GM18907 (cell line): Measurements from ENCODE around the gene ACAP1.
"Not testable (repeated sequence)": the region's sequence is repeated elsewhere in the genome, so short reads cannot be mapped to it uniquely, and the experiment has no call there.

Experiments
- ATAC-seq: cut with Tn5 transposase; IDR thresholded peaks from one replicate; pipeline ENCODE4 v1.9.1; 2021; ENCODE audit warnings: mild to moderate bottlenecking, moderate library complexity; ENCODE audit not compliant: unreplicated experiment

The ACAP1 gene

GRCh38 chr17:7354262-7354843 is 18.0 kb downstream of the ACAP1 start:
- ATAC-seq = no peak

DNA sequence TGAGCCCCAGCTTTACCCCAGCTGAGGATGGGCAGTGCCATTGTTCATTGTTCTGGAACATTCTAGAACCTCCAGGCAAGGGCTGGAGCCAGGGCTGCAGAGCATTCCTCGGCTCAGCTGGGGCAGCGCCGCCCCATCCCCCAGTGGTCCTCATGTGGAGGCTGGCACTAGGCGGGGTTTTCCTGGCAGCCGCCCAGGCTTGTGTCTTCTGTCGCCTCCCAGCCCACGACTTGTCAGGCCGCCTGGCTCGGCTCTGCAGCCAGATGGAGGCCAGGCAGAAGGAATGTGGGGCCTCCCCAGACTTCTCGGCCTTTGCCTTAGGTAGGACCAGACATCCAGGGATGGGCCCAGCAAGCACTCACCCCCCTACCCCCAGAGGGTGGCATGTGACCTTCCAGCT is 18.7 kb downstream of the ACAP1 start, which contains the start of gene TMEM95:
Gene TMEM95, plus strand, starts transcription at position 104 of the 400 bp plus-strand sequence. Its CDS starts 49 bp downstream, at position 153.
- ATAC-seq = no peak

DNA sequence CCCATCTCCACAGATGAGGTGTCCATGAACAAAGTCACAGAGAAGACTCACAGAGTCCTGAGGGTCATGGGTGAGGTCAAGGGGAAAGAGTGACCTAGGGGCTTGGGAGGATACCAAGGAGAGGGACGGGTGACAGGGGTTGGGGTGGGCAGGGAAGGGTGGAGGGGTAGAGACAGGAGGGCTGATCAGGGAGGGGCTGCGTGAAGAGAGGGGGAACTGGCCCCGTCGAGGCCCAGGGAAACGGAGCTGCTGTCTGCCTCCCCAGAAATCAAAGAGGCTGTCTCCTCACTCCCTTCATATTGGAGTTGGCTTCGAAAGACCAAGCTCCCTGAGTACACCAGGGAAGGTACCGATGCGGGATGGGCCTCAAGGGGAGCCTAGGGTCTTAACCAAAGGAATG is 19.2 kb downstream of the ACAP1 start:
- ATAC-seq = no peak

- ATAC-seq = peak; percentile 30
These were observed 19.8 kb downstream of the ACAP1 start for GRCh38 chr17:7356072-7356549.

DNA sequence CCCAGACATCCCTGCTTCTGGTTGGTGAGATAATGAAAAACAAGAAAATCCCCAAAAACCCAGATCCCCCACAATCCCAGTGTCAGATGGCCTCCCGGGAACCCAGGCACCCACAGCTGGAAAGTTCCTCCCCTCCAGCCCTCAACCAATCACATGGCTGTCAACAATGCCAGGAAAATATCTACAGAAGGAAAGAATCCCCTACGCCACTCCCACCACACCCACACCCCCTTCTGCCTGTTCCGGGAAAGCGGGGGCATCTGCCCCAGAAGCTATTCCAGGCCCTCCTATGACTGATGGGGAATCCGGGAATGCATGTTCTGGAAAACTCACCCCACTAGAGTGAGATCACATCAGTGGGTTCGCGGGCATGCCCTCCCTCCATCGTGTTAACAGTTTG is 20.4 kb downstream of the ACAP1 start:
- ATAC-seq = no peak

DNA sequence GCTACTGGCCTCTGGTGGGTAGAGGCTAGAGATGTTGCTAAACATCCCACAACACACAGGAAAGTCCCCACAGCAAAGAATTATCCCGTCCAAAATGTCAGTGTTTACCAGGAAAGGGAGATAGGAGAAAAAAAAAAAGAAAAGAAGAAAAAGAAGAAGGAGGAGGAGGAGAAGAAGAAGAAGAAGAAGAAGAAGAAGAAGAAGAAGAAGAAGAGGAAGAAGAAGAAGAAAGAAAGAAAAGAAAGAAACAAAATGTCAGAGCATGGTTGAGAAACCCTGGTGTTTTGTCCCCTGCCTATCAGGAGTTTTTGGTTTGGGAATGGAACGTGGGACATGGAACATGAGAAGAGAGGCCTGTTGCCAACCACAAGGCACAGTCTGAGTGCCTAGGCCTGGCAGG is 21.1 kb downstream of the ACAP1 start:
- no peak for ATAC-seq

GRCh38 chr17:7361906-7362305 is 25.6 kb downstream of the ACAP1 start:
- no peak for ATAC-seq

- ATAC-seq = no peak
These were observed 27.0 kb downstream of the ACAP1 start for GRCh38 chr17:7363311-7363710.

- ATAC-seq = not testable (repeated sequence)
These were observed 29.6 kb downstream of the ACAP1 start for GRCh38 chr17:7365963-7366362.

GRCh38 chr17:7367083-7367482 is 30.8 kb downstream of the ACAP1 start:
- ATAC-seq = no peak

DNA sequence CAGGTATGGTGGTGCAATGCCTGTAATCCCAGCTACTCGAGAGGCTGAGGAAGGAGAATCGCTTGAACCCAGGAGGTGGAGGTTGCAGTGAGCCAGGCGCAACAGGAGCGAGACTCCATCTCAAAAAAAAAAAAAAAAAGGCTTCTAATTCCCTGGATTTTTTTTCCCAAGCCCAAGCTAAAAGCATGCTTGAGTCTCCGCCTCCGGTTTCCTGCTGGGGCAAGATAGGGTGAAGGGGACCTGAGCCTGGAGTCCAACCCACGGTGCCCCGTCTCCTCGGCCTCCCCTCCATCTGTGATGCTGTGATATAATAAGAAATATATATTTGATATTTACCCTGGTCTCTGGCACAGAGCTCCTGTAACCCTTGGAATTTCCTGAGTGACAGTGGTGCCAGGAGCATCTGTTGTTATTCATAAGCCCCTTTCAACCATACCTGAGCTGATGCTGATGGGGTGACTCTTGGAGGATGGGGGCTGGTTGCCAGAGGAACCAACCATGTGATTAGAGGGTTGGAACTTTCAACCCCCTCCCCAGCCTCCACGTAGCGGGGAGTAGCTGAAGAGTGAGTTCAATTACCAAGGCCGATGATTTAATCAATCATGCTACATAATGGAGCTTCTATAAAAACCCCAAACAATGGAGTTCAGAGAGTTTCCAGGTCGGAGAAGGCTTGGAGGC is 31.7 kb downstream of the ACAP1 start:
- no peak for ATAC-seq

DNA sequence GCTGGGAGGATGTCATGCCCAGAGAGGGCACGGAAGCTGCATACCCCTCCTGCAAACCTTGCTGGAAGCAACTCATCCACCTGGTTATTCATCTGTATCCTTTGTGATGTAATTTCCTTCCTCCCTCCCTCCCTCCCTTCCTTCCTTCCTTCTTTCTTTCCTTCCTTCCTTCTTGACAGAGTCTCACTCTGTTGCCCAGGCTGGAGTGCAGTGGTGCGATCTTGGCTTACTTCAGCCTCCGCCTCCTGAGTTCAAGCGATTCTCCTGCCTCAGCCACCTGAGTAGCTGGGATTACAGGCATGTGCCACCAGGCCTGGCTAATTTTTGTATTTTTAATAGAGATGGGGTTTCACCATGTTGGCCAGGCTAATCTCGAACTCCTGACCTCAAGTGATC is 32.3 kb downstream of the ACAP1 start:
- ATAC-seq = not testable (repeated sequence)

DNA sequence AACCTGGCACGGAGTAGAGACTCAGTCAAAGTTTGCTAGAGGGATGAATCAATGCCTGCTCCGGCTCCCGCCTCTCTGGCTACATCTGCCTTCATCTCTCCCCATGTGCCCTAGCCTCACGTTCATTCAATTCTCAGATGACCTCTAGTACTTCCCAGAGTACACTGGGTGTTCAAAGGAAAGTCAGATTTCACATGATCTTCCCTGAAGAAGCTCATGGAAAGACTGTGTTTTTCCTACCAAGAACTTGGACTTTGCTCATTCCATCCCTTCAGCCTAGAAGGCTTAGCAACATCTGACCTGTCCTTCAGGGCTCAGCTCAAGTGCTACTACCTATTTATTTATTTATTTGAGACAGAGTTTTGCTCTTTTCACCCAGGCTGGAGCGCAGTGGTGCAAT is 33.5 kb downstream of the ACAP1 start:
- ATAC-seq = no peak

- ATAC-seq = no peak
These were observed 34.5 kb downstream of the ACAP1 start for GRCh38 chr17:7370853-7371252.

- ATAC-seq = no peak
These were observed 38.0 kb downstream of the ACAP1 start for GRCh38 chr17:7374353-7374752.

DNA sequence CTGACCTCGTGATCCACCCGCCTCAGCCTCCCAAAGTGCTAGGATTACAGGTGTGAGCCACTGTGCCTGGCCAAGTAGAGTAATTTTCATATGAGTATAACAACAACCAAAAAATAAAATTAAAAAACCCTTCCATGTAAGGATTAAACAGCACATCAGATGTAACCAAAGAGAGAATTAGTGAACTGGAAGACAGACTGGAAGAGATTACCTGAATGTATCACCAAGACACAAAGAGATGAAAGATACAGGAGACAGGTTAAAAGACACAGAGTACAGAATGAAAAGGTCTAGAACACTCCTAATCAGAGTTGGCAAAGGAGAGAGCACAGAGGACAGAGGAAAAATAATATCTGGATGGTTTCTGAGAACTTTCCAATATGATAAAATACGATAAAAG is 42.8 kb downstream of the ACAP1 start:
- ATAC-seq = no peak

DNA sequence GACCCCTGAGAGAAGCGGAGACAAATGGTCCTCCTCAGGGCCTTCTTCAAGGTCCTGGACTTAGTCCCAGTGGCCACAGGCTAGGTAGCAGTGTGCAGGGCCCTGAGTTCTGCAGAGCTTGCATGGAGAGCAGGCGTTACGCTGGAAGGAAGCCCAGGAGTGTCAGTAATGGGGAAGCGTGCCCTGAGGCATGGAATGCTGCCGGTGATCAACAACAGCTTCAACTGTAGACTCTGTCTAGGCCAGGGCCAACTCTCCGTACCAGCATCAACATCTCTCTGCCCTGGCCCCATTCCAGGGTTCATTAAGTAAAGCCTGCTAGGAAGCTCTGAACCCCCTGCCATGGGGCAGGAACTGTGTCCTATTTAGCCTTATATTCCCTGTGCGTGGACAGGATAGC is 44.0 kb downstream of the ACAP1 start:
- no peak for ATAC-seq

DNA sequence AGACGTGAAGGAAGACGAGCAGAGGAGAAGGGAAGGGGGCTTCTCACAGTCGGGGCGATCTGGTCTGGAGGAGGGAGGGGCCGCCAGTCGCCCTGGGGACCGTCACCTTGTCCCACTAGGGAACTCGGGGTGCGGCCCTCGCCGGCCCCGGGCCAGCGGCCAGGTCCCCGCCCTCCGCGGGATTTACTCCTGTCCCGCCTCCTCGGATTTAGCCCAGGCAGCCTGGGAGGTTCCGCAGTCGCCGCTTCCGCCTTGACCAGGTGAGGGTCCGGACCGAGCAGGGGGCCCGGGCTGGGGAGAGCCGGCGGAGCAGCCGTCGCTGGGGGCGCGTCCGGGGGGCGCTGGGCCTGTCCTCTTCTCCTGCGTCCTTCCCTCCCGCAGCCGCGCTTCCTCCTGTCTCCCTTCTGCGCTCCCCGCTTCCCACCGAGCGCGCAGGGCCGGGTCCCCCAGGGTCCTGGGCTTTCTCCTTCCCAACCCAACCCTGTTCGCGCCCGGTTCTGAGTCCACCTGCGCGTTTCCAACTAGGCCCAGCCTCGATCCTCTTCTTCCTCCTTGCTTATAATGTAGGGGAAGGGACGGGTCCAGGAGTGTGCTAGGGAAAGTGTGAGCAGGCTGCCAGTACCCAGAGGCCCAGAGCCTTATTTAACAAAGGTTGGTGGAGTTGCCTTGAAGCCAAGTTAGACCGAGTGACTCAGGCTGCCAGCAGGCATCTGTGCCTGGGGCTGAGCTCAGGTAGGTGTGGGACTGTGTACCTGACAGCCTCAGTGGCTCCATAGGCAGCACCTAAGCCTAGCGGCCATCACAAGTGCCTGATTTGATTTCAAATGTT is 44.7 kb downstream of the ACAP1 start, which contains the start of gene TNK1:
Gene TNK1, plus strand, starts transcription at position 235 of the 829 bp plus-strand sequence. CDS start 1,838 bp downstream, outside the sequence.
- ATAC-seq = no peak

DNA sequence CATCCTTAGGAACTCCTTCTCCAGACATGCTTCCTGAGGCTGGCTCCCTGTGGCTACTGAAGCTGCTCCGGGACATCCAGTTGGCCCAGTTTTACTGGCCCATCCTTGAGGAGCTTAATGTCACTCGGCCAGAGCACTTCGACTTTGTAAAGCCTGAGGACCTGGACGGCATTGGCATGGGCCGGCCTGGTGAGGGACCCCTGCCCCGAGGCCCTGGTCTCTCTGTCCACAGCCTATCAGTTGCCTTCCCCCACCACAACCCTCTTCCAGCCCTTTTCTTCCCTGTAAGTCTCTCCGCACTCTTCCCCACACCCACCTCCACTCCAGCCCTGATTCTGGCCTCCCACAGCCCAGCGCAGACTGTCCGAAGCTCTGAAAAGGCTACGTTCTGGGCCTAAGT is 46.6 kb downstream of the ACAP1 start:
- no peak for ATAC-seq

DNA sequence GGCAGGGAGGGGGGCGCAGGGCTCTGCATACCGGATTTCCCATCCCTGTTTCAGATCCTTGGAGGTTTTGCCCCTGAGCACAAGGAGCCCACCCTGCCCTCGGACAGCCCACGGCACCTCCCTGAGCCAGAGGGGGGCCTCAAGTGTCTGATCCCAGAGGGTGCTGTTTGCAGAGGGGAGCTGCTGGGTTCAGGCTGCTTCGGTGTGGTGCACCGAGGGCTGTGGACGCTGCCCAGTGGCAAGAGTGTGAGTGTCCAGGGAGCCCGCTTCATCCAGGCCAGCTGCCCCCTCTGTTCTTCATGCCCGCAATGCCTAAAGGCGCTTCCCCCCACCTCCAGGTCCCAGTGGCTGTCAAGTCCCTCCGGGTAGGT is 47.0 kb downstream of the ACAP1 start:
- ATAC-seq = no peak

DNA sequence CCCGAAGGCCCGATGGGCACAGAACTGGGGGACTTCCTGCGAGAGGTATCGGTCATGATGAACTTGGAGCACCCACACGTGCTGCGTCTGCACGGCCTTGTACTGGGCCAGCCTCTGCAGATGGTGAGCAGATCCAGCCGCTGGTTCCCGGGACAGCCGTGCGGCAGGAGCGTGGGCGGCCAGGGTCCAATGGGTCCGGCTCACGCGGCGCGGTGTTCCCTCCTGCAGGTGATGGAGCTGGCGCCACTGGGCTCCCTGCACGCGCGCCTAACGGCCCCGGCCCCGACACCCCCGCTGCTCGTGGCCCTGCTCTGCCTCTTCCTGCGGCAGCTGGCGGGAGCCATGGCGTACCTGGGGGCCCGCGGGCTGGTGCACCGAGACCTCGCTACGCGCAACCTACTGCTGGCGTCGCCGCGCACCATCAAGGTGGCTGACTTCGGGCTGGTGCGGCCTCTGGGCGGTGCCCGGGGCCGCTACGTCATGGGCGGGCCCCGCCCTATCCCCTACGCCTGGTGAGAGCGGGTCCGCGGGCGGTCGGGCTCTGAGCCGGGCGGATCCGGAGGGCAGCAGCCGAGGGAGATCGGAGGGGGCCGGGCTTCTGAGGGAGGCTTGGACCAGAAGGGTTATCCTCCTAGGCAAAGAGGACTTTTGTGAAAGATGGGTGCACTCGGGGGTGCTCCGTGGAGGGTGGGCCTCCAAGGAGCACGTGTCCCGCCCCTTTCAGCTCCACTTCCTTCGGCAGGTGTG is 47.6 kb downstream of the ACAP1 start:
- no peak for ATAC-seq
